Osteoblast (primary cell): ENCODE results near the gene HDAC9. TPM values are rescaled to one million over a fixed set of nuclear protein-coding genes. Genes with fewer than 3 reads are reported as not detected.
A peak's percentile ranks its signal among the peaks of the same experiment; 100 is the strongest.

Source experiments
- DNase-seq: peaks from one replicate; pipeline ENCODE4 v3.0.0; 2011; ENCODE audit warnings: low spot score, mixed read lengths; ENCODE audit not compliant: insufficient read length; ENCODE audit errors: missing footprints
- H2AFZ ChIP-seq: 2 replicates; pipeline ENCODE4 v1.6.0; 2011; ENCODE audit warnings: mild to moderate bottlenecking, low read length
- H3K27ac ChIP-seq: 2 replicates; pipeline ENCODE4 v1.5.1; 2011; ENCODE audit warnings: mild to moderate bottlenecking, low read depth, low read length, moderate library complexity
- H3K27me3 ChIP-seq: 2 replicates; pipeline ENCODE4 v1.6.0; 2012; ENCODE audit warnings: mild to moderate bottlenecking, control low read depth, inconsistent platforms, low read length, moderate library complexity; ENCODE audit not compliant: insufficient read depth
- H3K36me3 ChIP-seq: 2 replicates; pipeline ENCODE4 v1.5.1; 2011; ENCODE audit warnings: mild to moderate bottlenecking, low read length, control low read depth, moderate library complexity; ENCODE audit not compliant: insufficient read depth
- H3K4me1 ChIP-seq: 2 replicates; pipeline ENCODE4 v1.5.1; 2011; ENCODE audit warnings: mild to moderate bottlenecking, low read length, control low read depth, moderate library complexity; ENCODE audit not compliant: insufficient read depth
- H3K4me2 ChIP-seq: 2 replicates; pipeline ENCODE4 v1.6.0; 2011; ENCODE audit warnings: mild to moderate bottlenecking, low read length; ENCODE audit not compliant: insufficient read depth
- H3K4me3 ChIP-seq: fragments of 200-600 bp; sonication (generic); 3 replicates; pipeline ENCODE4 v1.5.1; 2012; ENCODE audit warnings: mild to moderate bottlenecking, low read length, inconsistent platforms; ENCODE audit not compliant: insufficient read depth
- H3K79me2 ChIP-seq: 2 replicates; pipeline ENCODE4 v1.6.0; 2012; ENCODE audit warnings: mild to moderate bottlenecking, low read length, control low read depth, inconsistent platforms; ENCODE audit not compliant: insufficient read depth
- H3K9me3 ChIP-seq: 2 replicates; pipeline ENCODE4 v1.5.1; 2011; ENCODE audit warnings: low read depth, low read length, control low read depth
- H4K20me1 ChIP-seq: 2 replicates; pipeline ENCODE4 v1.6.0; 2012; ENCODE audit warnings: mild to moderate bottlenecking, low read length, control low read depth; ENCODE audit not compliant: insufficient read depth
- total RNA-seq: library from RNA; depleted of rRNA; stranded (reverse); fragments of >200 nt; gene quantifications from 2 replicates; pipeline ENCODE4 v1.2.3, GENCODE V29; 2012
- TF ChIP-seq, protein P1 (sequence below): IDR thresholded peaks from 2 replicates; pipeline ENCODE4 v1.5.1; 2011; ENCODE audit warnings: mild to moderate bottlenecking, low read depth, low read length, moderate library complexity; ENCODE audit errors: extremely low read depth

HDAC9 gene
- total RNA-seq, 1 donor: 21.7 TPM

- H3K9me3 ChIP-seq: no peaks in the 10 kb centered on the region
- H3K36me3 ChIP-seq: no peaks in the 10 kb centered on the region
- H3K4me2 ChIP-seq: peak overlapping the region; percentile 0
- peaks cover 40% of the 10 kb centered on the region for H3K4me1 ChIP-seq
- TF ChIP-seq, protein P1, sequence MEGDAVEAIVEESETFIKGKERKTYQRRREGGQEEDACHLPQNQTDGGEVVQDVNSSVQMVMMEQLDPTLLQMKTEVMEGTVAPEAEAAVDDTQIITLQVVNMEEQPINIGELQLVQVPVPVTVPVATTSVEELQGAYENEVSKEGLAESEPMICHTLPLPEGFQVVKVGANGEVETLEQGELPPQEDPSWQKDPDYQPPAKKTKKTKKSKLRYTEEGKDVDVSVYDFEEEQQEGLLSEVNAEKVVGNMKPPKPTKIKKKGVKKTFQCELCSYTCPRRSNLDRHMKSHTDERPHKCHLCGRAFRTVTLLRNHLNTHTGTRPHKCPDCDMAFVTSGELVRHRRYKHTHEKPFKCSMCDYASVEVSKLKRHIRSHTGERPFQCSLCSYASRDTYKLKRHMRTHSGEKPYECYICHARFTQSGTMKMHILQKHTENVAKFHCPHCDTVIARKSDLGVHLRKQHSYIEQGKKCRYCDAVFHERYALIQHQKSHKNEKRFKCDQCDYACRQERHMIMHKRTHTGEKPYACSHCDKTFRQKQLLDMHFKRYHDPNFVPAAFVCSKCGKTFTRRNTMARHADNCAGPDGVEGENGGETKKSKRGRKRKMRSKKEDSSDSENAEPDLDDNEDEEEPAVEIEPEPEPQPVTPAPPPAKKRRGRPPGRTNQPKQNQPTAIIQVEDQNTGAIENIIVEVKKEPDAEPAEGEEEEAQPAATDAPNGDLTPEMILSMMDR: no peak
- no peaks in the 10 kb centered on the region for H3K27me3 ChIP-seq
- H3K79me2 ChIP-seq: no peaks in the 10 kb centered on the region
- no peaks in the 10 kb centered on the region for H4K20me1 ChIP-seq
- H2AFZ ChIP-seq: peak overlapping the region; percentile 50
- peak overlapping the region; percentile 90 for H3K27ac ChIP-seq
- H3K4me3 ChIP-seq: no peak overlapping the region
- no peak for DNase-seq
Measured at GRCh38 chr7:18768256-18768655, 272.7 kb downstream of the HDAC9 start.

DNA sequence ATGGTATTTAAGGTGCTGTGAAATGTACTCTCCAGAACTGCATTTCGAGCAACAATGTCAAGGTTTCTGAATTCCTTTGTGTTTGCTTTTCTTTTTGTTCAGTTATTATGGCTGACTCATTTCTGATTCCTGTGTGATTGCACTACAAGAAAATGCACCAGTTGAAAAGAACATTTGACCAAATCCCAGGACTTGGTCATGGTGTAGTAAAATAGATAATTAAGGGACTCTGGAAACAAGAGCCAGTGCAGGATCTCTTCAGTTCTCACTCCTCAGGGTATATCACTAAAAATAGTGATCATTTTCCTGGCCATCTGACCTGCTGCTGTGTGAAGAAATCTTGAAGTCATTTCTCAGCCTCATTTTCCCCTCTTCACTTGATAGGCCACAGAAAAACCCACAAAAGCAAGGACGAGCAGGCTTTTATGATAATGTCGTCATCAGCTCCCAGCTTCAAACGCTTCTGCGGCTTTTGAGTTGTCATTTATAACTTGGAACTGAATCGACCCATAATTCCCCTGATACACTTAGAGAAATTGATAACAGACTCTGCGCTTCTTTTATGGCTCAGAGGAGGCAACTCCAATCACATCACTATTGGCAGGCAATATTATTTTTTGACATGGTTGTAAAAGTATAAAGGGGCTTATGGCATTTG, 274.7 kb downstream of the HDAC9 start:
- Histone ChIP-seq H3K79me2 (no peaks in the 10 kb centered on the region), H3K4me1 (peaks cover 40% of the 10 kb centered on the region), H3K4me3 (peak overlapping the region; percentile 38), H3K4me2 (peak overlapping the region; percentile 64), H3K9me3 (no peaks in the 10 kb centered on the region), H3K27me3 (no peaks in the 10 kb centered on the region), H4K20me1 (no peaks in the 10 kb centered on the region), H3K36me3 (no peaks in the 10 kb centered on the region), H2AFZ (no peak overlapping the region), H3K27ac (peak overlapping the region; percentile 90)
- DNase-seq: no peak
- TF ChIP-seq, protein P1: no peak

- TF ChIP-seq, protein P1: no peak
- Histone ChIP-seq H3K4me2 (peak overlapping the region; percentile 64), H3K27me3 (no peaks in the 10 kb centered on the region), H3K4me1 (peaks cover 40% of the 10 kb centered on the region), H2AFZ (peak overlapping the region; percentile 68), H3K27ac (peak overlapping the region; percentile 90), H4K20me1 (no peaks in the 10 kb centered on the region), H3K9me3 (no peaks in the 10 kb centered on the region), H3K79me2 (no peaks in the 10 kb centered on the region), H3K36me3 (no peaks in the 10 kb centered on the region), H3K4me3 (peak overlapping the region; percentile 38)
- no peak for DNase-seq
Measured at GRCh38 chr7:18770822-18771221, 275.3 kb downstream of the HDAC9 start.

DNA sequence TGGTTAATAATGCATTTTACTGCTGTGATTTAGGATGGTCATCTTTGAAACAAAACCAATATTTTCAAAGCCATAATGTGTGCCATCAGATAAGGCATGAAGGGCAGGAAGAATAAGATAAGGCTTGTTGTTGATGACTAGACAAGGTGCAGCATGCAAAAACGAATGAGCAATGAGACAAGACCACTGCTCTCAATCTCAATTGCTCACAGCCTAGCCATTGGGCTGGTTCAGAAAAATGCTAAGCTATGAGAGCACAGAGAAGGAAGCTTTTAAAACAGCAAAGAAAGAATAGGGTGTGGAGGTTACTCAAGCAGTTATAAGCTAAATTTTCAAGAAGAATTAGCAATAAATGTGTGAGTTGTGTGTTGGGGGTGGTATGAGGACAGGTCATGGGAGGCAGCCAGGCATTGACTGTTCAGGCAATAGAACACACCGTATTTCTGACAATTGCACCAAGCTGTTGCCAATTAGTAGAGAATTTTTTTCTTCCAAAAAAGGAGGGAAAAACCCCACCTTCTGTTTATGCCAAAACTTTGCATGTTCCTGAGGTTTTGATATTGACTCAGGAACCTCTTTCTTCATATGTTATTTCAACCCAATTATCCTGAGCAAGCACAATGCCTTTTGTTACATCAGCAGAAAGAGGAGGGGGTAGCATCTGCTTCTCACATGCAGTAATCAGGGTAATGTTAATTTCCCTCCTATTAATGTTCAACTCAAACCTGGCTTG, 276.5 kb downstream of the HDAC9 start:
- H3K4me2 ChIP-seq: no peak overlapping the region
- H3K36me3 ChIP-seq: no peaks in the 10 kb centered on the region
- no peak for DNase-seq
- H3K4me3 ChIP-seq: no peak overlapping the region
- H3K9me3 ChIP-seq: no peaks in the 10 kb centered on the region
- H4K20me1 ChIP-seq: no peaks in the 10 kb centered on the region
- TF ChIP-seq, protein P1: no peak
- no peak overlapping the region for H3K27ac ChIP-seq
- H2AFZ ChIP-seq: no peak overlapping the region
- H3K79me2 ChIP-seq: no peaks in the 10 kb centered on the region
- H3K27me3 ChIP-seq: no peaks in the 10 kb centered on the region
- peaks cover 40% of the 10 kb centered on the region for H3K4me1 ChIP-seq
